GM19463 (cell line): Measurements from ENCODE around the gene FGR.
"Not testable (repeated sequence)": the region's sequence is repeated elsewhere in the genome, so short reads cannot be mapped to it uniquely, and the experiment has no call there.

Source experiments
- ATAC-seq: cut with Tn5 transposase; IDR thresholded peaks from one replicate; pipeline ENCODE4 v1.9.1; 2021; ENCODE audit warnings: mild to moderate bottlenecking, moderate library complexity; ENCODE audit not compliant: unreplicated experiment

The FGR gene

GRCh38 chr1:27634985-27635367 is at the start of gene FGR:
TSS of gene FGR (minus strand) at chr1:27635185. CDS start at chr1:27623916, 11,269 bp downstream.
- no peak for ATAC-seq

GRCh38 chr1:27684176-27684575 is 49.2 kb upstream of the FGR start:
- ATAC-seq: no peak

GRCh38 chr1:27682351-27682944 is 47.5 kb upstream of the FGR start:
- no peak for ATAC-seq

GRCh38 chr1:27681580-27681979 is 46.6 kb upstream of the FGR start:
- not testable (repeated sequence) for ATAC-seq

- not testable (repeated sequence) for ATAC-seq
Measured at GRCh38 chr1:27680225-27680791, 45.3 kb upstream of the FGR start.

- no peak for ATAC-seq
Measured at GRCh38 chr1:27678747-27679146, 43.8 kb upstream of the FGR start.

GRCh38 chr1:27676410-27676809 is 41.4 kb upstream of the FGR start:
- ATAC-seq: no peak

GRCh38 chr1:27672750-27673112 is 37.7 kb upstream of the FGR start:
- no peak for ATAC-seq

GRCh38 chr1:27671964-27672749 is 37.2 kb upstream of the FGR start, which contains the start of gene IFI6:
TSS of gene IFI6 (minus strand) at chr1:27672192. CDS start at chr1:27669314, 2,878 bp downstream.
- peak; percentile 88 for ATAC-seq

- ATAC-seq: no peak
Measured at GRCh38 chr1:27669876-27670275, 34.9 kb upstream of the FGR start.

GRCh38 chr1:27668808-27669723 is 34.1 kb upstream of the FGR start:
- ATAC-seq: no peak

GRCh38 chr1:27668121-27668807 is 33.3 kb upstream of the FGR start:
- ATAC-seq: no peak

GRCh38 chr1:27666791-27667254 is 31.8 kb upstream of the FGR start:
- ATAC-seq: no peak

GRCh38 chr1:27666294-27666693 is 31.3 kb upstream of the FGR start:
- no peak for ATAC-seq

GRCh38 chr1:27665016-27665651 is 30.1 kb upstream of the FGR start:
- no peak for ATAC-seq

- no peak for ATAC-seq
Measured at GRCh38 chr1:27664291-27664690, 29.3 kb upstream of the FGR start.

GRCh38 chr1:27662707-27663393 is 27.9 kb upstream of the FGR start:
- peak; percentile 34 for ATAC-seq

GRCh38 chr1:27662261-27662660 is 27.3 kb upstream of the FGR start:
- no peak for ATAC-seq

GRCh38 chr1:27661412-27662075 is 26.6 kb upstream of the FGR start:
- no peak for ATAC-seq
